Prostate gland (tissue), 2 donors: ENCODE results near the gene KAZN. TPM values are rescaled to one million over a fixed set of nuclear protein-coding genes. Genes with fewer than 3 reads are reported as not detected.

ENCODE experiments used
- DNase-seq: peaks from one replicate; pipeline ENCODE4 v3.0.0-alpha.2; 2019; ENCODE audit warnings: low spot score
- H3K27ac ChIP-seq, 2 donors: fragments of 200-600 bp; sonication (generic); 2 replicates each; pipeline ENCODE4 v1.5.1; 2017 to 2019
- H3K27me3 ChIP-seq: fragments of 200-600 bp; sonication (generic); replicated peaks from 2 replicates; pipeline ENCODE4 v1.5.1; 2019; ENCODE audit not compliant: insufficient read depth
- H3K36me3 ChIP-seq, 2 donors: fragments of 200-600 bp; sonication (generic); 1 replicate in 1 of 2; 2 replicates in 1 of 2; pipeline versions ENCODE4 v1.5.1 to v1.8.1; 2017 to 2019
- H3K4me1 ChIP-seq: fragments of 200-600 bp; sonication (generic); replicated peaks from 2 replicates; pipeline ENCODE4 v1.5.1; 2019
- H3K4me3 ChIP-seq, 2 donors: fragments of 200-600 bp; sonication (generic); 2 replicates each; pipeline ENCODE4 v1.5.1; 2017 to 2019
- H3K9me3 ChIP-seq: fragments of 200-600 bp; sonication (generic); 2 replicates; pipeline ENCODE4 v1.5.1; 2017
- POLR2A ChIP-seq: fragments of 450-650 bp; IDR thresholded peaks from one replicate; pipeline ENCODE4 v1.6.1; 2016; ENCODE audit warnings: antibody characterized with exemption, mild to moderate bottlenecking
- POLR2AphosphoS5 ChIP-seq: sonication (generic); formaldehyde crosslinking; IDR thresholded peaks from one replicate; pipeline ENCODE4 v1.6.1; 2017; ENCODE audit warnings: antibody characterized with exemption
- WGBS: methylation state at CpG from one replicate; pipeline ENCODE4 v1.1.5; 2018; 5-methylcytosine and 5-hydroxymethylcytosine counted together
- intact Hi-C: fragments of 100-400 bp; cut with DNase I; formaldehyde crosslinking; loops from one replicate; pipeline ENCODE4 v1.14.2; 2022
- total RNA-seq, 2 donors: library from RNA; depleted of rRNA; stranded (reverse); fragments of >200 nt; gene quantifications; one replicate each; pipeline ENCODE4 v1.1.0, GENCODE V29; 2016
- TF ChIP-seq, protein P1 (sequence below), 4 experiments: fragments of 200-600 bp in 2 of 4; fragments of 450-650 bp in 2 of 4; sonication (generic) in 2 of 4; IDR thresholded peaks; 1 replicate in 3 of 4; 2 replicates in 1 of 4; pipeline ENCODE4 v1.5.1; 2016 to 2019; ENCODE audit warnings: antibody characterized with exemption in 4 of 4, mild to moderate bottlenecking in 2 of 4, moderate library complexity in 2 of 4

The KAZN gene
- total RNA-seq, 2 donors from 2014 or later, result 8.3 to 12.7 TPM

DNA sequence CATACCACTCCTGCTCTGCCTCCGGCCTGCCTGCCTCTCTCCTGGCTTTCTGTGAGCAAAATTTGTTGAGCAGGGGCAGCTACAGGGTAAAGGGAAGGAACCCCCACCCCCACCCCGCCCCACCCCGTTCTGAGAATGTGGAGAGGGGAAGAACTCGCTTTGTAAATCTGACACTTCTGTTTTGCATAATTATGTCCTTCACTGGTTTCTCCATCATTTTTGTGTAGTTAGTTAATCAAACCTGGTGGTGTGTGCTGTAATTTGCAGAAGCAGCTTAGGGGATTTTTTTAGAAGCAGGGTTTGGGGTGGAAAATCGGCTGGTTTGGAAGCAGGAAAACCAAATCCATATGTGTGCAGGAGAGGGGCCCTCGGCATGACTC lies 497.0 kb downstream of the KAZN start:
- Histone ChIP-seq H3K9me3 (no peaks in the 10 kb centered on the region), H3K4me3 (no peak overlapping the region), H3K27me3 (no peaks in the 10 kb centered on the region), H3K36me3 (no peaks in the 10 kb centered on the region), H3K27ac (no peak overlapping the region), H3K4me1 (no peaks in the 10 kb centered on the region)
- intact Hi-C loops, result no loop called here
- no peak for DNase-seq
- 78% methylated on average over 6 of the region's 6 CpGs for WGBS
- TF ChIP-seq POLR2AphosphoS5 (no peak), POLR2A (no peak)
- TF ChIP-seq, protein P1, sequence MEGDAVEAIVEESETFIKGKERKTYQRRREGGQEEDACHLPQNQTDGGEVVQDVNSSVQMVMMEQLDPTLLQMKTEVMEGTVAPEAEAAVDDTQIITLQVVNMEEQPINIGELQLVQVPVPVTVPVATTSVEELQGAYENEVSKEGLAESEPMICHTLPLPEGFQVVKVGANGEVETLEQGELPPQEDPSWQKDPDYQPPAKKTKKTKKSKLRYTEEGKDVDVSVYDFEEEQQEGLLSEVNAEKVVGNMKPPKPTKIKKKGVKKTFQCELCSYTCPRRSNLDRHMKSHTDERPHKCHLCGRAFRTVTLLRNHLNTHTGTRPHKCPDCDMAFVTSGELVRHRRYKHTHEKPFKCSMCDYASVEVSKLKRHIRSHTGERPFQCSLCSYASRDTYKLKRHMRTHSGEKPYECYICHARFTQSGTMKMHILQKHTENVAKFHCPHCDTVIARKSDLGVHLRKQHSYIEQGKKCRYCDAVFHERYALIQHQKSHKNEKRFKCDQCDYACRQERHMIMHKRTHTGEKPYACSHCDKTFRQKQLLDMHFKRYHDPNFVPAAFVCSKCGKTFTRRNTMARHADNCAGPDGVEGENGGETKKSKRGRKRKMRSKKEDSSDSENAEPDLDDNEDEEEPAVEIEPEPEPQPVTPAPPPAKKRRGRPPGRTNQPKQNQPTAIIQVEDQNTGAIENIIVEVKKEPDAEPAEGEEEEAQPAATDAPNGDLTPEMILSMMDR (IDR thresholded peaks at IDR 0.05), result no peak

DNA sequence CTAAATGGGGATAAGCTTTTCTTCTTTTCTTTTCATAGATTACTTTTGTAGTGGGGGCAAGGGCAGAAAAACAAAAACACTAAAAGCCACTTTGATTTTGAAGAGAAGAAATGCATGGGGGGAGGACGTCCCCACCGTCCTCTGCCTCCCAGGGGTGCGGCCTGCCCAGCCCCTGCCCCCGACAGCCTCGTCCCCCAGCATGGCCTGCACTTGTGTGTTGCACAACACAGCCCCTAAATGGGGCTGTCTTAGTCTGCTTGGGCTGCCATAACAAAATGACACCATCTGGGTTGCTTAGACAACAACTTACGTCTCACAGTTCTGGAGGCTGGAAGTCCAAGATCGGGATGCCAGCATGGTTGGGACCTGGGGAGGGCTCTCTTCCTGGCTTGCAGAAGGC lies 497.8 kb downstream of the KAZN start:
- WGBS, result 98% methylated on average over 7 of the region's 7 CpGs
- no peak for DNase-seq
- intact Hi-C loops, result no loop called here
- TF ChIP-seq POLR2AphosphoS5, result no peak
- TF ChIP-seq, protein P1 (IDR thresholded peaks at IDR 0.05), result no peak
- no peak for TF ChIP-seq POLR2A
- no peaks in the 10 kb centered on the region for H3K9me3 ChIP-seq
- H3K4me3 ChIP-seq, result no peak overlapping the region
- H3K27me3 ChIP-seq, result no peaks in the 10 kb centered on the region
- no peaks in the 10 kb centered on the region for H3K36me3 ChIP-seq
- no peak overlapping the region for H3K27ac ChIP-seq
- H3K4me1 ChIP-seq, result no peaks in the 10 kb centered on the region

DNA sequence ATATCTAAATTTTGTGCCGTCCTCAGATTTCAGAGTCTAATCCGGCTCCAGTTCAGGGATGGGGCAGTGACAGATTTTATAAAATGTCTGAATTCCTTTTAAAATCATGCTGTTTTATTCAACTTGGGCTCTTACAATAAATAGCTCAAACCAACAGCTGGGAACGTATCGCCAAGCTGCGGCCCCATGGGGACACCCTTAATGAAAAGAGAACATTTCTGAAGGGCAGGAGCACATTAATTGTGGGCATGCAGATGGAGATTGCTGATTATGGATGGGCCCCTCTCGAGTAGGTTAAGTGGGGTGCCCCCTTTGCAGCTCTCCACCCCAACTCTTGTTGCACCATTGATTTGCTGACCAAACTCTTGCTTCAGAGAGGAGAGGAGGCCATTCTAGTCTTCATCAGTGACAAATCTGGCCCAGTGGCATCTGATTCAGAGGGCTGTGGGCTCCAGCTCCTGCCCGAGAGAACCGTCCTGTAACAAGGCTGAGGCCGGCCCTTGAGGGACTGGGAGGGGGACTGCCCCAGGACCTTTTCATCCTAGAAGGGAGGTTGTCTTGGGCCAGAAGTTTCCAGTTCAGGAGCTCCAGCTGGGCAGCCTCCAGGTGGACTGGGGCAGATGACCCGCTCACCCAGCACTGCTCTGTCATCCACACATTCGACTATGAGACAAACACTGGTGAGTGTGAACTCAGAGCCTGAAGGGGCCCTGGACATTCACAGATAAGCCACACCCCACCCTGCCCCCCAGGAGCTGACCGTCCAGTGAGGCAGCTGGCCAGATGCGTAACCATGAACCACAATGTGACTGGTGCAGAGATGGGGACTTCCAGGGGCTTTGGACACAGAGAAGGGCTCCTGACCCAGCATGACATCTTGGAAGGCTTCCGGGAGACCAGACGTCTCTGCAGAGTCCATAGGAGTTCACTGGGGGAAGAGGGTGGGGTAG lies 500.0 kb downstream of the KAZN start:
- TF ChIP-seq POLR2AphosphoS5, result no peak
- TF ChIP-seq, protein P1 (IDR thresholded peaks at IDR 0.05), result no peak
- 87% methylated on average over 14 of the region's 15 CpGs for WGBS
- H3K36me3 ChIP-seq, result no peaks in the 10 kb centered on the region
- H3K9me3 ChIP-seq, result no peaks in the 10 kb centered on the region
- intact Hi-C loops, result no loop called here
- H3K4me3 ChIP-seq, result no peak overlapping the region
- H3K4me1 ChIP-seq, result no peaks in the 10 kb centered on the region
- DNase-seq, result no peak
- no peak overlapping the region for H3K27ac ChIP-seq
- no peaks in the 10 kb centered on the region for H3K27me3 ChIP-seq

DNA sequence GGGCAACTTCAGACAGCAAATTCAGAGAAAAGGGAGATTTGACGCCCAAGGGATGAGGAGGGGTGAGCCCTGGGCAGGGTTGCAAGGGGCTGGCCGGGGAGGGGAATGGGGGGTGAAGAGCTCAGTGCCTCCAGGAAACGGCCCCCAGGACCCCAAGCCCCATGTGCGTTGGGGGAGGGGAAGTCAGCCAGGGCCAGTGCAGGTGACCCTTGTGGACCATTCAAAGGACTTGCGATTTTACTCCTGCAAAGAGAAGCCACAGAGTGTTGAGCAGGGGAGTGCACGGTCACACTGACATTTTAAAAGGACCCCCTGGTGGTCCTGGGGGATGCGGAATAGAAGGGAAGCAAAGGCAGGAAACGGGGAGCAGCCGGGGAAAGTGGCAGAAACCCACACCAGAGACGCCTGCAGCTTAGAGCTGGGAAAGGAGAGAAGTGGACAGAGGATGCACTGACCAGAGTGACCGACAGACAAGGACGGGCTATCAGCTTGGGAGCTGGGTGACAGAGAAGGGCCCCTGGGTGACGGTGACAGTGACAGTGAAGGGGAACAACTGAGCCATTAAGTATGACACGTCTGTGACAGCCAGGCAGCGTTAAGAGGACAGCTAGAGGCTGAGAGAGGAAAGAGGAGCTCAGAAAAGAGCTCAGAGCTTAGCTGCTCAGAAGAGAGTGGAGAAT lies 501.1 kb downstream of the KAZN start:
- intact Hi-C loops, result loop anchor here (5.0 kb wide), 1 partner anchor 1132 kb away; no protein-coding TSS in a partner anchor

More for the DNA sequence above, 501.1 kb downstream of the KAZN start:
- TF ChIP-seq POLR2AphosphoS5 (no peak), POLR2A (no peak)
- TF ChIP-seq, protein P1 (IDR thresholded peaks at IDR 0.05), result no peak
- 62% methylated on average over 15 of the region's 15 CpGs for WGBS
- H3K27ac ChIP-seq, result no peak overlapping the region
- no peaks in the 10 kb centered on the region for H3K9me3 ChIP-seq
- no peak for DNase-seq
- H3K36me3 ChIP-seq, result no peaks in the 10 kb centered on the region
- no peaks in the 10 kb centered on the region for H3K4me1 ChIP-seq
- no peaks in the 10 kb centered on the region for H3K27me3 ChIP-seq
- no peak overlapping the region for H3K4me3 ChIP-seq
